Type B pancreatic cell (in vitro differentiated cells): ENCODE results near the gene MRPL34. TPM values are rescaled to one million over a fixed set of nuclear protein-coding genes. Genes with fewer than 3 reads are reported as not detected.
A peak's percentile ranks its signal among the peaks of the same experiment; 100 is the strongest.

Experiments used
- DNase-seq: peaks from one replicate; pipeline ENCODE4 v3.0.0; 2021; ENCODE audit warnings: mixed read lengths; ENCODE audit not compliant: unreplicated experiment; ENCODE audit errors: extremely low spot score
- H3K27ac Mint-ChIP-seq: 2 replicates; pipeline ENCODE4 v1.8.0; 2021; ENCODE audit warnings: mild to moderate bottlenecking, mixed read lengths
- H3K27me3 Mint-ChIP-seq: 2 replicates; pipeline ENCODE4 v1.8.0; 2021; ENCODE audit warnings: mixed read lengths
- H3K36me3 Mint-ChIP-seq: 2 replicates; pipeline ENCODE4 v1.8.0; 2021; ENCODE audit warnings: mixed read lengths
- H3K4me1 Mint-ChIP-seq: one replicate; pipeline ENCODE4 v1.8.0; 2021; ENCODE audit warnings: mixed read lengths; ENCODE audit not compliant: unreplicated experiment
- H3K4me3 Mint-ChIP-seq: 2 replicates; pipeline ENCODE4 v1.8.0; 2021; ENCODE audit warnings: mild to moderate bottlenecking, mixed read lengths
- H3K9me3 Mint-ChIP-seq: 2 replicates; pipeline ENCODE4 v1.8.0; 2021; ENCODE audit warnings: mixed read lengths
- CTCF ChIP-seq: fragments of 200-600 bp; sonication (generic); conservative IDR thresholded peaks from 2 replicates; pipeline ENCODE4 v1.5.0; 2021; ENCODE audit warnings: antibody characterized with exemption, mild to moderate bottlenecking
- total RNA-seq: library from RNA; stranded (reverse); gene quantifications from 2 replicates; pipeline ENCODE4 v1.2.1, GENCODE V29; 2021; ENCODE audit warnings: low replicate concordance

The MRPL34 gene
- total RNA-seq, 1 donor from 2014 or later = 79.2 TPM

DNA sequence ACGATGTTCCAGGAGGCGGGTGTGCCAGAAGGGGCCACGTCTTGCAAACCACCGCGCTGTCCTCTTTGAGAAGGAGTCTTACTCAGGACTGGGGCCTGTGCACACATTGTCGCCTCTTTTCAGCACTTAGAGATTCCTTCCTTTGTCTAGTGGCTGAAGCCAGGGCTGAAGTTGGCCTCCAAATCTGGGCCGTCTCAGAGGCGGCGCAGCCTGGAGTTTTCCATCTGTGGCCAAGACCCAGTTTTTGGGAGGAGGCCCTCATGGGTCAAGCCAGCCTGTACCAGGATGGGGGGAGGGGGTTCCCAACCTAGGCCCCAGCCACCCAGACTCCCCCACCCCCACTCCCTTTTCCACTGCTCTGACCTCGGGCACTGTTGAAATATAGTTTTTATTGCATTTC, 17.2 kb downstream of the MRPL34 start:
- H3K27ac Mint-ChIP-seq = peak overlapping the region; percentile 74
- no peak for TF ChIP-seq CTCF
- peaks cover 3% of the 10 kb centered on the region for H3K36me3 Mint-ChIP-seq
- no peak overlapping the region for H3K4me3 Mint-ChIP-seq
- DNase-seq = no peak
- H3K4me1 Mint-ChIP-seq = peaks cover 4% of the 10 kb centered on the region
- no peaks in the 10 kb centered on the region for H3K9me3 Mint-ChIP-seq
- peaks cover 2% of the 10 kb centered on the region for H3K27me3 Mint-ChIP-seq

DNA sequence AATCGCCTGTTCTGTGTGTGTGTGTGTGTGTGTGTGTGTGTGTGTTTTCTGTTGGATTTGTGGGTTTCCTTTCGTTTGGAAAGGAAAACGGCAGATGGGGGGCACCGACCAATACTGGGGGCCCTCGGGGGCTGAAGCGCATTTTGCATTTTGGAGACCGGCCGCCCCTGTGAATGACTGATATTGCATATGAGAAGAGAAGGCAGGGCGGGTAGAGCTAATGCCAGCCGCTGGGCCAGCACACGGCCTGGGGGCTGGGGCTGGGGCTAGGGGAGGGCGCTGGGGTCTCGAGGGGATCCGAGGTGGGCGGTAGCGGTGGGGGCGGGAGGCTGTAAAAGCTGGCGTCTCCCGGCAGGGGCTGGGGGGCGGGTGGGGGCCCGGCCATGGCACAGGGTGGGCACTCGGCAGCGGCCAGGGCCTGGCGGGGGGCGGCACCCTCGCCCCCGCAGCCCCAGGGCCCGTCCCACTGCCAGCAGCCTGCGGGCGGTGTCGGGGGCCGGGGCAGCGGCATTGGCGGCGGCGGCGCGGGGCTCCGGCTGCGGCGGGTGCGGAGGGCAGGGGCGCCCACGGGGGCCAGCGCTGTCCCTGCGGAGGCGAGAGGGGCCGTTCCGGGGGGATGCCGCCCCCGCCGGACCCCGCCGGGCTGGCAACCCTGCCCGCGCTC, 17.8 kb downstream of the MRPL34 start:
- no peak for TF ChIP-seq CTCF
- Mint-ChIP-seq H3K4me3 (no peak overlapping the region), H3K27ac (no peak overlapping the region), H3K4me1 (peaks cover 5% of the 10 kb centered on the region), H3K36me3 (peaks cover 3% of the 10 kb centered on the region), H3K27me3 (peaks cover 3% of the 10 kb centered on the region), H3K9me3 (no peaks in the 10 kb centered on the region)
- no peak for DNase-seq

DNA sequence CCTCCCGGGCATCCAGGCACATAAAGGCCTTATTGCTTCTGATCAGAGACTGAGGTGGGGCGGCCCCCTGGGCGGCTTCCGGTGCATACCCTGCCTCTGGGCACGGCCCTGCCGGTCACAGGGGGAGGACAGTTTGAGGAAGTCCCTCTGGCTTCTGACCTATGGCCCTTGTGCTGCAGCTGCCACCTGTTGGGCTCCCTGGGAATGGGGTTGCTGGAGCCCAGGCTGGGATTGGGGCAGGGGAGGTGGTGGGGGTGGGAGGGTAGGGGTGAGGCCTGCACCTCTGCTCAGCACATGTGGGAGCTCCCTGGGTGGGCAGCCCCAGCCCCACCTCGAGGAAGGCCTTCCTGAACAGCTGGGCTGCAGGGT, 18.3 kb downstream of the MRPL34 start:
- no peak overlapping the region for H3K4me3 Mint-ChIP-seq
- no peak for TF ChIP-seq CTCF
- DNase-seq = no peak
- H3K9me3 Mint-ChIP-seq = no peaks in the 10 kb centered on the region
- peaks cover 5% of the 10 kb centered on the region for H3K4me1 Mint-ChIP-seq
- peaks cover 3% of the 10 kb centered on the region for H3K27me3 Mint-ChIP-seq
- H3K27ac Mint-ChIP-seq = no peak overlapping the region
- H3K36me3 Mint-ChIP-seq = peaks cover 3% of the 10 kb centered on the region

GRCh38 chr19:17324357-17325114, 18.9 kb downstream of the MRPL34 start:
- Mint-ChIP-seq H3K9me3 (no peaks in the 10 kb centered on the region), H3K27me3 (peaks cover 3% of the 10 kb centered on the region), H3K36me3 (peaks cover 3% of the 10 kb centered on the region), H3K27ac (no peak overlapping the region), H3K4me3 (no peak overlapping the region), H3K4me1 (peaks cover 5% of the 10 kb centered on the region)
- no peak for DNase-seq
- no peak for TF ChIP-seq CTCF

DNA sequence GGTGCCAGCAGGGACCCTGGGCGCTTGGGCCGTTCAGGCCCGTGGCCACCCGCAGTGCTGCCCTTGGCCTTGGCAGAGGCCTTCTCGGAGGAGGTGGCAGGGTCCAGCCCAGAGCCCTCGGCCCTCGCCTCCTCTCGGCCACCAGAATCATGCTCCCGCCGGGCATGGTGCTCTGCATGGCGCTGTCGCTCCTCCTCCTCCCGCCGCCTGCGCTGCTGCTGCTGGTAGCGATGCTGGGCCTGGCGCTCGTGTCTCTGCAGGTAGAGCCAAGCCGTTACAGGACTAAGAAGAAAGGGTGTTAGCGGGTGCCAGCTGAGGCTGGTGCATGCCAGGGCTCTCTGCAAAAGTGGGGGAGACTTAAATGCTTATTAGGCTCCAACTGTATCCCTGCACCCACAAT, 19.5 kb downstream of the MRPL34 start:
- H3K4me3 Mint-ChIP-seq = no peak overlapping the region
- no peak overlapping the region for H3K27ac Mint-ChIP-seq
- TF ChIP-seq CTCF = no peak
- peaks cover 3% of the 10 kb centered on the region for H3K36me3 Mint-ChIP-seq
- no peaks in the 10 kb centered on the region for H3K9me3 Mint-ChIP-seq
- peaks cover 7% of the 10 kb centered on the region for H3K27me3 Mint-ChIP-seq
- H3K4me1 Mint-ChIP-seq = peaks cover 5% of the 10 kb centered on the region
- DNase-seq = no peak
